GM15510 (cell line): ENCODE results near the gene LMAN2L.

Source experiments
- POLR2A ChIP-seq: IDR thresholded peaks from 3 replicates; pipeline ENCODE4 v1.6.1; 2011; ENCODE audit warnings: borderline replicate concordance; ENCODE audit not compliant: insufficient read length; ENCODE audit errors: extremely low read depth

The LMAN2L gene

DNA sequence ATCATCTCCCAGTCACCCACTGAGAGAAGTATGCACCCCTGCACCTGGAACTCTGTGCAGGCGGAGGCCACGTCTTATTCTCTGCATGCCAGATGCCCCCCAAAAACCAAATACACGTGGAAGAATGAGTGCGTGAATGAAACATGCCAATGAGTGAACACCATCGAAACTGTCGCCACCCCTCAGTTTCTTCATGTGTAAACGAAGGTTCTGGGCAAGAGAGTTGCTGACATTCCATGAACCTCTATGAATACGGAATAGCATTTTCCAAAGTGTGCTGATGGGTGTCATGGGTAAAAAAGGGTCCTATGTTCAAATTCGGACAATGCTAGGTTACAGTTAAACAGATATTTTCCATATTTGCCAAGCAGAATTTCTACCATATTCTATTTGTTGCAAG, 77.5 kb downstream of the LMAN2L start:
- TF ChIP-seq POLR2A: no peak

DNA sequence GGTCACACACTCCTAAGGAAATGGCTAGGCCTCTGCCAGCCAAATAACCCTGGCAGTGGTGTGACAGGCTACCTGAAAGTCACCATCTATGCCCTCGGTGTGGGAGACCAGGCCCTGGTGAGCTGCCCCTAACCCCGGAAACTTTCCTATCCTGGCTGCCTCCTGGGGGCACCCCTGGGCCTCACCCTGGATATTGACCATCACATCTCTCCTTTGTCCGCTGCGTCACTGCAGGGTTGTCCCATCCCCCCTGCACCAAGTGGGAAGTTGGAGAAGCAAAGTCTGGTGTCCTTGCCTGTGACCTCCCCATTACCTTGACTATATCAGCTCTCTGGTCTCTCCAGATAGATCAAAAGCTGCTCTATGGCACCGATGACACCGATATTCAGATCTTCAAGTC, 78.5 kb downstream of the LMAN2L start:
- TF ChIP-seq POLR2A: no peak

DNA sequence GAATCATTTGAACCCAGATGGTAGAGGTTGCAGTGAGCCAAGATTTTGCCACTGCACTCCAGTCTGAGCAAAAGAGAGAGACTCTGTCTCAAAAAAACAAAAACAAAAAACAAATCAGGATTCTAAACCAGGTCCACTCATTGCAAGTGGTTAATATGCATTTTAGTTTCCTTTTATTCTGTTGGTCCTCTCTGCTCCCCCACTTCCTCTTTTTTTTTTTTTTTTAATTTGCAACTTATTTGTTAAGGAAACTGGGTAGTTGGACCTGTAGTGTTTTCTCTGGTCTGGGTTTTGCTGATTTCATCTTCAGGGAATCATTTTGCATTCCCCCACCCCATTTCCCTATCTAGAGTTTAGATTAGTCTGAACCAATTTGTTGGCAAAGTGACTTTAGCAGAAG, 83.3 kb downstream of the LMAN2L start:
- TF ChIP-seq POLR2A: no peak
